WTC11 (cell line): ENCODE data around the gene IFNL4. TPM values are rescaled to one million over a fixed set of nuclear protein-coding genes. Genes with fewer than 3 reads are reported as not detected.

Source experiments
- ATAC-seq: fragments of 200-7000 bp; cut with Tn5 transposase; 2 replicates; pipeline ENCODE4 v1.10.0; 2021; ENCODE audit warnings: mild to moderate bottlenecking, moderate library complexity
- CTCF ChIA-PET: fragments of 300-600 bp; sonication (Branson Sonifier 250); formaldehyde crosslinking; loops from one replicate; lab custom pipeline; 2021; ENCODE audit warnings: antibody characterized with exemption; lab: Charles Lee
- POLR2A ChIA-PET: fragments of 350-600 bp; sonication (Branson Sonifier 250); formaldehyde crosslinking; loops from one replicate; lab custom pipeline; 2021; ENCODE audit warnings: antibody characterized with exemption; lab: Charles Lee
- DNase-seq: peaks from one replicate; pipeline ENCODE4 v3.0.0; 2021; ENCODE audit warnings: low spot score
- H3K27ac Mint-ChIP-seq: 2 replicates; pipeline ENCODE4 v1.8.0; 2021; ENCODE audit warnings: mixed read lengths
- H3K27me3 Mint-ChIP-seq: 2 replicates; pipeline ENCODE4 v1.8.0; 2021; ENCODE audit warnings: low read depth, mild to moderate bottlenecking, moderate library complexity, mixed read lengths
- H3K36me3 Mint-ChIP-seq: 2 replicates; pipeline ENCODE4 v1.8.0; 2021; ENCODE audit warnings: mixed read lengths
- H3K4me1 Mint-ChIP-seq: 2 replicates; pipeline ENCODE4 v1.8.0; 2022; ENCODE audit warnings: mixed read lengths
- H3K4me3 Mint-ChIP-seq: 2 replicates; pipeline ENCODE4 v1.8.0; 2021; ENCODE audit warnings: mild to moderate bottlenecking, moderate library complexity, mixed read lengths
- H3K9me3 Mint-ChIP-seq: 2 replicates; pipeline ENCODE4 v1.8.0; 2021; ENCODE audit warnings: mixed read lengths
- ELF4 ChIP-seq: sonication (generic); formaldehyde crosslinking; IDR thresholded peaks from 2 replicates; pipeline ENCODE4 v1.8.1; 2022; ENCODE audit warnings: low read depth, mild to moderate bottlenecking, moderate library complexity, missing genetic modification reagents
- JUN ChIP-seq: sonication (generic); formaldehyde crosslinking; IDR thresholded peaks from 2 replicates; pipeline ENCODE4 v1.8.0; 2023; ENCODE audit warnings: mild to moderate bottlenecking, missing genetic modification reagents
- NFE2L1 ChIP-seq: sonication (generic); formaldehyde crosslinking; IDR thresholded peaks from 2 replicates; pipeline ENCODE4 v1.8.1; 2023; ENCODE audit warnings: missing genetic modification reagents
- NFYB ChIP-seq: sonication (generic); formaldehyde crosslinking; conservative IDR thresholded peaks from 2 replicates; pipeline ENCODE4 v1.8.0; 2022; ENCODE audit warnings: low read depth, missing genetic modification reagents
- NR3C1 ChIP-seq: sonication (generic); formaldehyde crosslinking; conservative IDR thresholded peaks from 2 replicates; pipeline ENCODE4 v1.8.1; 2023; ENCODE audit warnings: low read depth, mild to moderate bottlenecking, missing genetic modification reagents
- OVOL2 ChIP-seq: fragments of 250-450 bp; sonication (Bioruptor Pico); IDR thresholded peaks from 2 replicates; pipeline ENCODE4 v1.9.0; 2021; ENCODE audit warnings: mild to moderate bottlenecking, borderline replicate concordance
- SMAD4 ChIP-seq: sonication (generic); formaldehyde crosslinking; IDR thresholded peaks from 2 replicates; pipeline ENCODE4 v1.8.0; 2022; ENCODE audit warnings: mild to moderate bottlenecking, missing genetic modification reagents
- TP53 ChIP-seq: sonication (generic); formaldehyde crosslinking; IDR thresholded peaks from 2 replicates; pipeline ENCODE4 v1.8.1; 2023; ENCODE audit warnings: mild to moderate bottlenecking, missing genetic modification reagents
- ZNF317 ChIP-seq: sonication (generic); formaldehyde crosslinking; IDR thresholded peaks from 2 replicates; pipeline ENCODE4 v1.8.1; 2023; ENCODE audit warnings: low read depth, mild to moderate bottlenecking, moderate library complexity, missing genetic modification reagents, borderline replicate concordance
- total RNA-seq: library from RNA; stranded (reverse); gene quantifications from 3 replicates; pipeline ENCODE4 v1.2.3, GENCODE V29; 2021
- TF ChIP-seq, protein P1 (sequence below): sonication (generic); formaldehyde crosslinking; IDR thresholded peaks from 2 replicates; pipeline ENCODE4 v1.8.1; 2022; ENCODE audit warnings: mild to moderate bottlenecking, moderate library complexity, missing genetic modification reagents
- TF ChIP-seq, protein P2 (sequence below): fragments of 200-600 bp; IDR thresholded peaks from 2 replicates; pipeline ENCODE4 v1.8.0; 2022; ENCODE audit warnings: antibody characterized with exemption
- TF ChIP-seq, protein P3 (sequence below): sonication (generic); formaldehyde crosslinking; IDR thresholded peaks from 2 replicates; pipeline ENCODE4 v1.8.1; 2022; ENCODE audit warnings: missing genetic modification reagents, borderline replicate concordance
- TF ChIP-seq, protein P4 (sequence below): fragments of 250-450 bp; sonication (Bioruptor Pico); IDR thresholded peaks from 2 replicates; pipeline ENCODE4 v1.8.0; 2021; ENCODE audit warnings: mild to moderate bottlenecking
- TF ChIP-seq, protein P5 (sequence below): sonication (generic); formaldehyde crosslinking; IDR thresholded peaks from 2 replicates; pipeline ENCODE4 v1.8.0; 2023; ENCODE audit warnings: mild to moderate bottlenecking, missing genetic modification reagents
- TF ChIP-seq, protein P6 (sequence below): fragments of 250-450 bp; sonication (Bioruptor Pico); IDR thresholded peaks from 2 replicates; pipeline ENCODE4 v1.9.0; 2021; ENCODE audit warnings: moderate library complexity, mild to moderate bottlenecking, inconsistent platforms, borderline replicate concordance
- TF ChIP-seq, protein P7 (sequence below): sonication (generic); formaldehyde crosslinking; conservative IDR thresholded peaks from 2 replicates; pipeline ENCODE4 v1.8.1; 2023; ENCODE audit warnings: mild to moderate bottlenecking, low read depth, missing genetic modification reagents, moderate library complexity

Gene IFNL4
- total RNA-seq, 1 experiment from 2014 or later = not detected

DNA sequence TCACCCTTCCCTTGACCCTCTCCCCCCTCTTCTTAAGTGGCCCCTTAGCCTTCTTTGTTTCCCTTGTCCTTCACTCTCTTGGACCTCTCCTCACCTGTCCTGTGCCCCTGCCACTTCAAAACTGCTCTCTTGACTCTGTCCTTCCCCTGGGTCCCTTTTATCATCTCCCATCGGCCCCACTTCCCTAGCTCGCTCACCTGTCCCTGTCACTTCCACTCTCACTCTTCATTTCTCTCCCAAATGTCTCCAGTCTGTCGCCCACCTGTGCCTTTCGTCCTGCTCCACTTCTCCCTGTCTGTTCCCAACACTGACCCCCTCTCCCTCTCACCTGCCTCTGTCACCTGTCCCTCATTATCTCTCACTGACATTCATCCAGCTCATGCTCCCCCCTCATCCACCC is 48.2 kb upstream of the IFNL4 start (continued):
- TF ChIP-seq SMAD4 (CRISPR knock-in tag) = no peak

DNA sequence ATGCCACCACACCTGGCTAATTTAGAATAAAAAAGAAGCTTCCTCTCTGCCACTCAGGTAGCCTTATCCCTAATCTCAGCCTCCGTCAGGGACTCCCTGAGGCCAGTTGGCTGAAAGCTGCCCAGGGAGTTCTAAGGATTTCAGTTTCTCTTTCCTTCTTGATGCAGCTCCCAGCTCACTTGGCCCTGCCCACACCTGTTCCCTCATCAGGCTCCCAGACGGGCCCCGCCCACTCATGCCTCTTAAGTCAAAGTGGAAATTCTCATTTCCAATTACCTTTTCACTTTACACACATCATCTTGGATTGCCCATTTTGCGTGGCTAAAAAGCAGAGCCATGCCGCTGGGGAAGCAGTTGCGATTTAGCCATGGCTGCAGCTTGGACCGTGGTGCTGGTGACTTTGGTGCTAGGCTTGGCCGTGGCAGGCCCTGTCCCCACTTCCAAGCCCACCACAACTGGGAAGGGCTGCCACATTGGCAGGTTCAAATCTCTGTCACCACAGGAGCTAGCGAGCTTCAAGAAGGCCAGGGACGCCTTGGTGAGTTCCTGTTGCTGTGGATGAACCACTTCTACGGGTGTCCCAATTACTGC is 47.5 kb upstream of the IFNL4 start, which contains the start of gene IFNL1:
Gene IFNL1 (plus strand): TSS at position 353 of the 591 bp plus-strand sequence. CDS start 15 bp downstream, at position 368.
- Mint-ChIP-seq H3K27ac (peak within 1 kb of the TSS; percentile 43; the same call in 1 of the 2 replicates), H3K27me3 (peaks cover 20% of the 10 kb centered on the region), H3K4me3 (no peak within 1 kb of the TSS), H3K9me3 (no peaks in the 10 kb centered on the region), H3K4me1 (no peaks in the 10 kb centered on the region), H3K36me3 (no peaks in the 10 kb centered on the region)
- ChIA-PET POLR2A (no interaction called here), CTCF (interaction anchor here (0.9 to 1.3 kb wide), 4 partner anchors 9 to 244 kb away, joined by 3 to 5 read pairs (median 4); no protein-coding TSS in a partner anchor)
- TF ChIP-seq, protein P1, sequence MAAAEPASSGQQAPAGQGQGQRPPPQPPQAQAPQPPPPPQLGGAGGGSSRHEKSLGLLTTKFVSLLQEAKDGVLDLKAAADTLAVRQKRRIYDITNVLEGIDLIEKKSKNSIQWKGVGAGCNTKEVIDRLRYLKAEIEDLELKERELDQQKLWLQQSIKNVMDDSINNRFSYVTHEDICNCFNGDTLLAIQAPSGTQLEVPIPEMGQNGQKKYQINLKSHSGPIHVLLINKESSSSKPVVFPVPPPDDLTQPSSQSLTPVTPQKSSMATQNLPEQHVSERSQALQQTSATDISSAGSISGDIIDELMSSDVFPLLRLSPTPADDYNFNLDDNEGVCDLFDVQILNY = no peak
- TF ChIP-seq OVOL2 (CRISPR knock-in tag) (no peak), ZNF317 (CRISPR knock-in tag) (no peak), NR3C1 (CRISPR knock-in tag) (no peak), TP53 (CRISPR knock-in tag) (no peak)
- TF ChIP-seq, protein P2, sequence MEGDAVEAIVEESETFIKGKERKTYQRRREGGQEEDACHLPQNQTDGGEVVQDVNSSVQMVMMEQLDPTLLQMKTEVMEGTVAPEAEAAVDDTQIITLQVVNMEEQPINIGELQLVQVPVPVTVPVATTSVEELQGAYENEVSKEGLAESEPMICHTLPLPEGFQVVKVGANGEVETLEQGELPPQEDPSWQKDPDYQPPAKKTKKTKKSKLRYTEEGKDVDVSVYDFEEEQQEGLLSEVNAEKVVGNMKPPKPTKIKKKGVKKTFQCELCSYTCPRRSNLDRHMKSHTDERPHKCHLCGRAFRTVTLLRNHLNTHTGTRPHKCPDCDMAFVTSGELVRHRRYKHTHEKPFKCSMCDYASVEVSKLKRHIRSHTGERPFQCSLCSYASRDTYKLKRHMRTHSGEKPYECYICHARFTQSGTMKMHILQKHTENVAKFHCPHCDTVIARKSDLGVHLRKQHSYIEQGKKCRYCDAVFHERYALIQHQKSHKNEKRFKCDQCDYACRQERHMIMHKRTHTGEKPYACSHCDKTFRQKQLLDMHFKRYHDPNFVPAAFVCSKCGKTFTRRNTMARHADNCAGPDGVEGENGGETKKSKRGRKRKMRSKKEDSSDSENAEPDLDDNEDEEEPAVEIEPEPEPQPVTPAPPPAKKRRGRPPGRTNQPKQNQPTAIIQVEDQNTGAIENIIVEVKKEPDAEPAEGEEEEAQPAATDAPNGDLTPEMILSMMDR = no peak
- TF ChIP-seq, protein P3, sequence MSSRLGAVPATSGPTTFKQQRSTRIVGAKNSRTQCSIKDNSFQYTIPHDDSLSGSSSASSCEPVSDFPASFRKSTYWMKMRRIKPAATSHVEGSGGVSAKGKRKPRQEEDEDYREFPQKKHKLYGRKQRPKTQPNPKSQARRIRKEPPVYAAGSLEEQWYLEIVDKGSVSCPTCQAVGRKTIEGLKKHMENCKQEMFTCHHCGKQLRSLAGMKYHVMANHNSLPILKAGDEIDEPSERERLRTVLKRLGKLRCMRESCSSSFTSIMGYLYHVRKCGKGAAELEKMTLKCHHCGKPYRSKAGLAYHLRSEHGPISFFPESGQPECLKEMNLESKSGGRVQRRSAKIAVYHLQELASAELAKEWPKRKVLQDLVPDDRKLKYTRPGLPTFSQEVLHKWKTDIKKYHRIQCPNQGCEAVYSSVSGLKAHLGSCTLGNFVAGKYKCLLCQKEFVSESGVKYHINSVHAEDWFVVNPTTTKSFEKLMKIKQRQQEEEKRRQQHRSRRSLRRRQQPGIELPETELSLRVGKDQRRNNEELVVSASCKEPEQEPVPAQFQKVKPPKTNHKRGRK (CRISPR knock-in tag) = no peak
- ATAC-seq = no peak
- DNase-seq = no peak

DNA sequence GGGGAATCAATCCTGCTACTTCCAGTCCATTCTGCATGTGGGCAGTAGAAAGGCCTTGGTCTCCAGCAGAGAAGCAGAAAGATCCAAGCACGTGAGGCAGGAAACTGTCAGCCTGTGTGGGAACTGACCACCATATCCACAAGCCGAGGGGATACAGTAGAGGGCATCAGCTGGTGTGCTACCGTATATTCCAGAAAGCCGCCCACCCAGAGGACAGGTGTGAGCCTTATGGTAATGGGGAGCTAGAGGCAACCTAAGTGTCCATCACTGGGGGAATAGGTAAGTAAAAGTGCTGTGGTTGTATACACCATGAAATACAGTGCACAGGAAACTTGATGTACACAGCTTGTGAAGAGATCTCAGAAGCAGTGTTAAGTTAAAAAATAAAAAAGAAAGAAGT is 44.7 kb upstream of the IFNL4 start:
- no peak overlapping the region for H3K27ac Mint-ChIP-seq
- peaks cover 38% of the 10 kb centered on the region for H3K27me3 Mint-ChIP-seq
- no peaks in the 10 kb centered on the region for H3K36me3 Mint-ChIP-seq
- DNase-seq (no peak), ATAC-seq (no peak)
- no peaks in the 10 kb centered on the region for H3K4me1 Mint-ChIP-seq
- H3K9me3 Mint-ChIP-seq = no peaks in the 10 kb centered on the region
- no peak overlapping the region for H3K4me3 Mint-ChIP-seq
- ChIA-PET CTCF (interaction anchor here (0.5 to 1.0 kb wide), 2 partner anchors 49 to 65 kb away, joined by 6 read pairs; partner anchors contain the start of gene SAMD4B), POLR2A (no interaction called here)
- TF ChIP-seq NFE2L1 (CRISPR knock-in tag) (no peak), JUN (no peak), NFYB (CRISPR knock-in tag) (no peak), ELF4 (CRISPR knock-in tag) (no peak)
- TF ChIP-seq, protein P2 = no peak
- TF ChIP-seq, protein P4, sequence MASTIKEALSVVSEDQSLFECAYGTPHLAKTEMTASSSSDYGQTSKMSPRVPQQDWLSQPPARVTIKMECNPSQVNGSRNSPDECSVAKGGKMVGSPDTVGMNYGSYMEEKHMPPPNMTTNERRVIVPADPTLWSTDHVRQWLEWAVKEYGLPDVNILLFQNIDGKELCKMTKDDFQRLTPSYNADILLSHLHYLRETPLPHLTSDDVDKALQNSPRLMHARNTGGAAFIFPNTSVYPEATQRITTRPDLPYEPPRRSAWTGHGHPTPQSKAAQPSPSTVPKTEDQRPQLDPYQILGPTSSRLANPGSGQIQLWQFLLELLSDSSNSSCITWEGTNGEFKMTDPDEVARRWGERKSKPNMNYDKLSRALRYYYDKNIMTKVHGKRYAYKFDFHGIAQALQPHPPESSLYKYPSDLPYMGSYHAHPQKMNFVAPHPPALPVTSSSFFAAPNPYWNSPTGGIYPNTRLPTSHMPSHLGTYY = no peak
- TF ChIP-seq, protein P5, sequence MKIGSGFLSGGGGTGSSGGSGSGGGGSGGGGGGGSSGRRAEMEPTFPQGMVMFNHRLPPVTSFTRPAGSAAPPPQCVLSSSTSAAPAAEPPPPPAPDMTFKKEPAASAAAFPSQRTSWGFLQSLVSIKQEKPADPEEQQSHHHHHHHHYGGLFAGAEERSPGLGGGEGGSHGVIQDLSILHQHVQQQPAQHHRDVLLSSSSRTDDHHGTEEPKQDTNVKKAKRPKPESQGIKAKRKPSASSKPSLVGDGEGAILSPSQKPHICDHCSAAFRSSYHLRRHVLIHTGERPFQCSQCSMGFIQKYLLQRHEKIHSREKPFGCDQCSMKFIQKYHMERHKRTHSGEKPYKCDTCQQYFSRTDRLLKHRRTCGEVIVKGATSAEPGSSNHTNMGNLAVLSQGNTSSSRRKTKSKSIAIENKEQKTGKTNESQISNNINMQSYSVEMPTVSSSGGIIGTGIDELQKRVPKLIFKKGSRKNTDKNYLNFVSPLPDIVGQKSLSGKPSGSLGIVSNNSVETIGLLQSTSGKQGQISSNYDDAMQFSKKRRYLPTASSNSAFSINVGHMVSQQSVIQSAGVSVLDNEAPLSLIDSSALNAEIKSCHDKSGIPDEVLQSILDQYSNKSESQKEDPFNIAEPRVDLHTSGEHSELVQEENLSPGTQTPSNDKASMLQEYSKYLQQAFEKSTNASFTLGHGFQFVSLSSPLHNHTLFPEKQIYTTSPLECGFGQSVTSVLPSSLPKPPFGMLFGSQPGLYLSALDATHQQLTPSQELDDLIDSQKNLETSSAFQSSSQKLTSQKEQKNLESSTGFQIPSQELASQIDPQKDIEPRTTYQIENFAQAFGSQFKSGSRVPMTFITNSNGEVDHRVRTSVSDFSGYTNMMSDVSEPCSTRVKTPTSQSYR (CRISPR knock-in tag) = no peak
- TF ChIP-seq, protein P1 = no peak
- TF ChIP-seq, protein P6, sequence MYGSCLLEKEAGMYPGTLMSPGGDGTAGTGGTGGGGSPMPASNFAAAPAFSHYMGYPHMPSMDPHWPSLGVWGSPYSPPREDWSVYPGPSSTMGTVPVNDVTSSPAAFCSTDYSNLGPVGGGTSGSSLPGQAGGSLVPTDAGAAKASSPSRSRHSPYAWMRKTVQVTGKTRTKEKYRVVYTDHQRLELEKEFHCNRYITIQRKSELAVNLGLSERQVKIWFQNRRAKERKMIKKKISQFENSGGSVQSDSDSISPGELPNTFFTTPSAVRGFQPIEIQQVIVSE (CRISPR knock-in tag) = no peak
- TF ChIP-seq, protein P7, sequence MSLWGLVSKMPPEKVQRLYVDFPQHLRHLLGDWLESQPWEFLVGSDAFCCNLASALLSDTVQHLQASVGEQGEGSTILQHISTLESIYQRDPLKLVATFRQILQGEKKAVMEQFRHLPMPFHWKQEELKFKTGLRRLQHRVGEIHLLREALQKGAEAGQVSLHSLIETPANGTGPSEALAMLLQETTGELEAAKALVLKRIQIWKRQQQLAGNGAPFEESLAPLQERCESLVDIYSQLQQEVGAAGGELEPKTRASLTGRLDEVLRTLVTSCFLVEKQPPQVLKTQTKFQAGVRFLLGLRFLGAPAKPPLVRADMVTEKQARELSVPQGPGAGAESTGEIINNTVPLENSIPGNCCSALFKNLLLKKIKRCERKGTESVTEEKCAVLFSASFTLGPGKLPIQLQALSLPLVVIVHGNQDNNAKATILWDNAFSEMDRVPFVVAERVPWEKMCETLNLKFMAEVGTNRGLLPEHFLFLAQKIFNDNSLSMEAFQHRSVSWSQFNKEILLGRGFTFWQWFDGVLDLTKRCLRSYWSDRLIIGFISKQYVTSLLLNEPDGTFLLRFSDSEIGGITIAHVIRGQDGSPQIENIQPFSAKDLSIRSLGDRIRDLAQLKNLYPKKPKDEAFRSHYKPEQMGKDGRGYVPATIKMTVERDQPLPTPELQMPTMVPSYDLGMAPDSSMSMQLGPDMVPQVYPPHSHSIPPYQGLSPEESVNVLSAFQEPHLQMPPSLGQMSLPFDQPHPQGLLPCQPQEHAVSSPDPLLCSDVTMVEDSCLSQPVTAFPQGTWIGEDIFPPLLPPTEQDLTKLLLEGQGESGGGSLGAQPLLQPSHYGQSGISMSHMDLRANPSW (CRISPR knock-in tag) = no peak
